ENCODE data around the gene FCN3. TPM values are rescaled to one million over a fixed set of nuclear protein-coding genes. Genes with fewer than 3 reads are reported as not detected.

The FCN3 gene
- total RNA-seq, 1 experiment from 2014 or later, result not detected

DNA sequence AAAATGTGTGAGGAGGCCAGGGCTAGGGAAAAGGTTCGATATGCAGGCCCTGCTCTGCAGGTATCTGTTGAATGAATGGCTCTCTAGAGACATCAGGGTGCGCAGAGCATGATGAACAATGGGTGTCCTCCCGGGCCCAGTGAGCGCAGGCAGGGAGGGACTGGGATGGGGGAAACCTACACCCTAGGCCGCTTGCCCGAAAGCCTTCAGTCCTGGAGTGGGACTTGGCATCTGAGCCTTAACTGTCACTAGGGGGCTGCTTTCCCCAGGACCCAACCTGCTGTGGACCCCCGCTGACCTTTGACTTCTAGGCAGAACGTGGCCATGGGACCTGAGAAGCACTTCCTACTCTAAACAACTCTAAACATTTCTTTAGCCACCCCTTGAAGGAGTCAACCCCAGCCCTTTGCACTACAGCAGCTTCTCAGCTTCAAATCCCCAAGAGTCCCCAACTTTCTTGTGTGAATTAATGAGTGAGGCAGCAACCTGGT is 7.4 kb downstream of the FCN3 start:
- Mint-ChIP-seq H3K4me1 (ENCODE audit: insufficient read depth, unreplicated experiment) (peaks cover 12% of the 10 kb centered on the region), H3K36me3 (ENCODE audit: insufficient read depth, unreplicated experiment) (peaks cover 15% of the 10 kb centered on the region), H3K9me3 (ENCODE audit: unreplicated experiment) (no peaks in the 10 kb centered on the region), H3K27ac (ENCODE audit: low read depth, unreplicated experiment) (peak overlapping the region; percentile 35), H3K27me3 (ENCODE audit: insufficient read depth, unreplicated experiment) (no peaks in the 10 kb centered on the region), H3K4me3 (ENCODE audit: unreplicated experiment) (peak overlapping the region; percentile 85)
- no TSS peak for BruUV-seq (replicated peaks)
- POLR2A ChIA-PET, result interaction anchor here (0.7 to 4.1 kb wide), 16 partner anchors 13 to 387 kb away, joined by 3 to 78 read pairs (median 8); partner anchors contain the start of genes CD164L2, FAM76A, IFI6 and SYTL1
- DNase-seq (ENCODE audit: unreplicated experiment), result no peak
- CTCF ChIA-PET, result interaction anchor here (0.7 to 4.8 kb wide), 16 partner anchors 8 to 481 kb away, joined by 3 to 31 read pairs (median 8); partner anchors contain the start of genes CD164L2 and GPR3
- TF ChIP-seq, protein P1, sequence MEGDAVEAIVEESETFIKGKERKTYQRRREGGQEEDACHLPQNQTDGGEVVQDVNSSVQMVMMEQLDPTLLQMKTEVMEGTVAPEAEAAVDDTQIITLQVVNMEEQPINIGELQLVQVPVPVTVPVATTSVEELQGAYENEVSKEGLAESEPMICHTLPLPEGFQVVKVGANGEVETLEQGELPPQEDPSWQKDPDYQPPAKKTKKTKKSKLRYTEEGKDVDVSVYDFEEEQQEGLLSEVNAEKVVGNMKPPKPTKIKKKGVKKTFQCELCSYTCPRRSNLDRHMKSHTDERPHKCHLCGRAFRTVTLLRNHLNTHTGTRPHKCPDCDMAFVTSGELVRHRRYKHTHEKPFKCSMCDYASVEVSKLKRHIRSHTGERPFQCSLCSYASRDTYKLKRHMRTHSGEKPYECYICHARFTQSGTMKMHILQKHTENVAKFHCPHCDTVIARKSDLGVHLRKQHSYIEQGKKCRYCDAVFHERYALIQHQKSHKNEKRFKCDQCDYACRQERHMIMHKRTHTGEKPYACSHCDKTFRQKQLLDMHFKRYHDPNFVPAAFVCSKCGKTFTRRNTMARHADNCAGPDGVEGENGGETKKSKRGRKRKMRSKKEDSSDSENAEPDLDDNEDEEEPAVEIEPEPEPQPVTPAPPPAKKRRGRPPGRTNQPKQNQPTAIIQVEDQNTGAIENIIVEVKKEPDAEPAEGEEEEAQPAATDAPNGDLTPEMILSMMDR (IDR thresholded peaks at IDR 0.05; ENCODE audit: unreplicated experiment), result no peak
- intact Hi-C loops (cut with micrococcal nuclease), result loop anchor here (2.0 kb wide), 1 partner anchor 22 kb away; no protein-coding TSS in a partner anchor

DNA sequence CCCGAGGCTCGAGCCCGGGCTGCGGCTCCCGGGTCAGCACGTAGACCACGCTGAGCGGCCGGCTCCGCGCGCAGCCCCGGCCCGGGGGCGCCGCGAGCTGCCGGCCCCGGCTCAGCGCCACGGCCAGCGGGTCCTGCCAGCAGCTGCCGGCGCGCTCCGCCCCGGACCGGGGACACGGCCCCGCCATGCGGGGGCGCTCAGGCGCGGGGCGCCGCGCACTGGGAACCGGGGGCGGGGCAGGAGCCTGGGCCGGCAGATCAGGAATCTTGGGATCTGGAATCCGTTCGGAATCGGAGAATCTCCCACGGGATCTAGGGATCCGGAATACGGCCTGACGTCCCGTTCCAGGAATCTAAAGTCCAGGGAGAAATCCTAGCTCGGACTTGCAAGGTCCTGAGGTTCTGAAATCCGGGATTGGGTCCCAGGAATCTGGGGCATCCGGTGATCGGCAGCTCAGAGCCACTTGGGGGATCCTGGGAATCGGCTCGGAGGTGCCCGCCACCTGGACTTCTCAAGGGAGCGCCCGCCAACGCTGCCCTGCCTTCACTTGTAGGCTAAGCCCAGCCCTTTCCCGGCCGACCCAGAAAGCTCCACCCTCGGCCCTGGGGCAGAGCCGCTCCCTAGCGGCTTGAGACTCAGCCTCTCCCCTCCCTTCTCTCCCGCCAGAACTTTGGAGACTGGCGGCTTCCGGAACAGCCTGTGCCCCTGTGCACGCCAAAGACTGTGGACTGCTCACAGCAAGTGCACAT is 8.0 kb downstream of the FCN3 start, which contains the start of gene MAP3K6:
TSS of gene MAP3K6 (minus strand) at position 551 of the 749 bp plus-strand sequence. CDS start at position 187, 364 bp downstream.
- ChIA-PET CTCF (interaction anchor here (0.7 to 4.8 kb wide), 20 partner anchors 9 to 480 kb away, joined by 3 to 31 read pairs (median 5); partner anchors contain the start of genes CD164L2 and GPR3), POLR2A (interaction anchor here (0.5 to 4.1 kb wide), 24 partner anchors 12 to 406 kb away, joined by 3 to 78 read pairs (median 4); partner anchors contain the start of genes CD164L2, FAM76A, IFI6 and STX12)
- DNase-seq (ENCODE audit: unreplicated experiment), result peak; percentile 92
- intact Hi-C loops (cut with micrococcal nuclease), result loop anchor here (1.0 to 2.0 kb wide), 2 partner anchors 22 to 23 kb away; no protein-coding TSS in a partner anchor
- H3K36me3 Mint-ChIP-seq (ENCODE audit: insufficient read depth, unreplicated experiment), result peaks cover 15% of the 10 kb centered on the region
- no TSS peak for BruUV-seq (replicated peaks)
- peaks cover 12% of the 10 kb centered on the region for H3K4me1 Mint-ChIP-seq (ENCODE audit: insufficient read depth, unreplicated experiment)
- H3K27me3 Mint-ChIP-seq (ENCODE audit: insufficient read depth, unreplicated experiment), result no peaks in the 10 kb centered on the region
- H3K27ac Mint-ChIP-seq (ENCODE audit: low read depth, unreplicated experiment), result peak within 1 kb of the TSS; percentile 96
- TF ChIP-seq, protein P1 (IDR thresholded peaks at IDR 0.05; ENCODE audit: unreplicated experiment), result peak; percentile 4
- peak within 1 kb of the TSS; percentile 85 for H3K4me3 Mint-ChIP-seq (ENCODE audit: unreplicated experiment)
- H3K9me3 Mint-ChIP-seq (ENCODE audit: unreplicated experiment), result no peaks in the 10 kb centered on the region

DNA sequence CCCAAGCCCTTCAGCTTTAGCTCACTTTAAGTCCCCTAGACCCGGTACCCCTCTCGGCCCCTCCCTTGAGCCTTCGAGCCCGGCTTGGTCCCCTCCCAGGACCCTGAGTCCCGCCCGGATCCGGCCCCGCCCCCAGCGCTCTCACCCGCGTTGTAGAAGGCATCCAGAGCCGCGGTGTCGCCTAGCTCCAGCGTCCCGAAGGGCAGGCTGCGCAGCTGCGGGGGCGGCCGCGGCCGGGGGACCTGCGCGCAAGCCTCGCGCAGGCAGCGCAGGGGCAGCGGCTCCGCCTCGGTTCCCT is 8.6 kb downstream of the FCN3 start:
- H3K27me3 Mint-ChIP-seq (ENCODE audit: insufficient read depth, unreplicated experiment), result no peaks in the 10 kb centered on the region
- H3K27ac Mint-ChIP-seq (ENCODE audit: low read depth, unreplicated experiment), result peak overlapping the region; percentile 96
- TF ChIP-seq, protein P1 (IDR thresholded peaks at IDR 0.05; ENCODE audit: unreplicated experiment), result no peak
- DNase-seq (ENCODE audit: unreplicated experiment), result no peak
- intact Hi-C loops (cut with micrococcal nuclease), result loop anchor here (1.0 to 2.0 kb wide), 2 partner anchors 23 kb away; no protein-coding TSS in a partner anchor
- H3K36me3 Mint-ChIP-seq (ENCODE audit: insufficient read depth, unreplicated experiment), result peaks cover 19% of the 10 kb centered on the region
- CTCF ChIA-PET, result interaction anchor here (1.0 to 4.8 kb wide), 15 partner anchors 9 to 149 kb away, joined by 3 to 31 read pairs (median 9); partner anchors contain the start of genes CD164L2 and GPR3
- peaks cover 12% of the 10 kb centered on the region for H3K4me1 Mint-ChIP-seq (ENCODE audit: insufficient read depth, unreplicated experiment)
- POLR2A ChIA-PET, result interaction anchor here (0.6 to 4.1 kb wide), 21 partner anchors 12 to 372 kb away, joined by 3 to 78 read pairs (median 5); partner anchors contain the start of genes AHDC1, CD164L2, FAM76A and SLC9A1
- peak overlapping the region; percentile 85 for H3K4me3 Mint-ChIP-seq (ENCODE audit: unreplicated experiment)
- BruUV-seq (replicated peaks), result no TSS peak
- H3K9me3 Mint-ChIP-seq (ENCODE audit: unreplicated experiment), result no peaks in the 10 kb centered on the region
